ENCODE data around the gene RNH1. TPM values are rescaled to one million over a fixed set of nuclear protein-coding genes. Genes with fewer than 3 reads are reported as not detected.
"Not testable (repeated sequence)": the region's sequence is repeated elsewhere in the genome, so short reads cannot be mapped to it uniquely, and the experiment has no call there.

The RNH1 gene
- total RNA-seq, 1 donor from 2014 or later = 419 TPM

GRCh38 chr11:520428-521176, 13.6 kb upstream of the RNH1 start:
- DNase-seq (ENCODE audit: low read depth) = no peak

DNA sequence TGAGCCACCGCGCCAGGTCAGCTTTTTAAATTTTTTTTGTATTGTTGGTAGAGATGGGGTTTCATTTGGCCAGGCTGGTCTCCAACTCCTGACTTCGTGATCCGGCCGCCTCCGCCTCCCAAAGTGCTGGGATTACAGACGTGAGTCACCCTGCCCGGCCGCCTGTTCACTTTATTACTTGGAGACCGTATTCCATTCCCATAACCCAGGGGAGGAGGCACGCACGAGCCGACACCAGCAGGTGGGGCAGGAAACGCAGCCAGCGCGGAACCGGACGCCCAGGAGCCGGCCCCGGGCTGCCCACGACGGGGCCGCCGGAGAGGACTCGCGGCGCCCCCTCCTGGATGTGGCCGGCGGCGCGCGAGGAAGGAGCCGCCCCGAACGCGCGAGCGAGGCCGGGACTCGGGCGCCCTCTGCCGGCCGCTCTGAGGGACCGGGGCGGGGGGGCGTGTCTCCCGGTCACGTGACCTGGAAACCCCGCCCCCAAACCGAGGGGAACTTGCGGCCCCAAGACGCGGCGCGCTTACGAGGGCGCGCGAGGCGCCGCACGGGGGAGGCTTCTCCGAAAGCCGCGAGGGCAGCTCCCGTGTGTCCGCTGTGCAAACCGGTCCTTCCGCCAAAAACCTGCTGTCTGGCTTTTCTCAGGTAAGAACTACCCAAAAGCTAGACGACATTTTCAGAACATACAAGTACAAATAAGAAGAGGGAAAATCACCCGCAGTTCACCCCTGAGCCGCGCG, 11.6 kb upstream of the RNH1 start:
- peak; percentile 98 for DNase-seq (ENCODE audit: low read depth)

DNA sequence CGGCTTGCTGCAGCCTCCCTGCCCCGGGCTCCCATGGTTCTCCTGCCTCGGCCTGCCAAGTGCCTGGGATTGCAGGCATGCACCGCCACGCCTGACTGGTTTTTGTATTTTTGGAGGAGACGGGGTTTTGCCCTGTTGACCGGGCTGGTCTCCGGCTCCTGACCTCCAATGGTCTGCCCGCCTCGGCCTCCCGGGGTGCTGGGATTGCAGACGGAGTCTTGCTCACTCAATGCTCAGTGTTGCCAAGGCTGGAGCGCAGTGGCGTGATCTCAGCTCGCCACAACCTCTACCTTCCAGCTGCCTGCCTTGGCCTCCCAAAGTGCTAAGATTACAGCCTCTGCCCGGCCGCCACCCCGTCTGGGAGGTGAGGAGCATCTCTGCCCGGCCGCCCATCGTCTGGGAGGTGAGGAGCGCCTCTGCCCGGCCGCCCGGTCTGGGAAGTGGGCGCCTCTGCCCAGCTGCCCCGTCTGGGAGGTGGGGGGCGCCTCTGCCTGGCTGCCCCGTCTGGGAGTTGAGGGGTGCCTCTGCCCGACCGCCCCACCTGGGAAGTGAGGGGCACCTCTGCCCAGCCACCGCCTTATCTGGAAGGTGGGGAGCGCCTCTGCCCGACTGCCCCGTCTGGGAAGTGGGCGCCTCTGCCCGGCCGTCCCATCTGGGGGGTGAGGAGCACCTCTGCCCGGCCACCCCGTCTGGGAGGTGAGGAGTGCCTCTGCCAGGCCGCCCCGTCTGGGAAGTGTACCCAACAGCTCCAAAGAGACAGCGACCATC, 10.1 kb upstream of the RNH1 start:
- DNase-seq (ENCODE audit: low read depth) = not testable (repeated sequence)

GRCh38 chr11:516400-516799, 9.4 kb upstream of the RNH1 start:
- no peak for DNase-seq (ENCODE audit: low read depth)

DNA sequence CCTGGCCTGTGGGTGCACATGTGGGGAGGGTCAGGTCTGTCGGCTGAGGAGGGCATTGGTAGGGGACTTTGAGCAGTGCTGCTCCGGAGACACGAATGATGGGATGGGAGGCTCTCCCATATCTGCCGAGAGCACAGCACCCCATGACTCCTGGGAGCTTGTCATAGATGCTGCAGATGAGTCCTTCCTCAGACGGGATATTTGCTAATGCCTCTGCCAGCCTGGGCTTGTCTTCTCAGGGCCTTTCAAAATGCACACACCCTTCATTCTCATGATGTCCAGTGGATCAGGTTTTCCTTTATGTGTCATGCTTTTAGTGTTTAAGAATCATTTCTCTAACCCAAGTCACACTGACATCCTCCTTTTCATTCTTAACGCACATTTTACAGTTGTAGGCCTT, 8.1 kb upstream of the RNH1 start:
- no peak for DNase-seq (ENCODE audit: low read depth)

DNA sequence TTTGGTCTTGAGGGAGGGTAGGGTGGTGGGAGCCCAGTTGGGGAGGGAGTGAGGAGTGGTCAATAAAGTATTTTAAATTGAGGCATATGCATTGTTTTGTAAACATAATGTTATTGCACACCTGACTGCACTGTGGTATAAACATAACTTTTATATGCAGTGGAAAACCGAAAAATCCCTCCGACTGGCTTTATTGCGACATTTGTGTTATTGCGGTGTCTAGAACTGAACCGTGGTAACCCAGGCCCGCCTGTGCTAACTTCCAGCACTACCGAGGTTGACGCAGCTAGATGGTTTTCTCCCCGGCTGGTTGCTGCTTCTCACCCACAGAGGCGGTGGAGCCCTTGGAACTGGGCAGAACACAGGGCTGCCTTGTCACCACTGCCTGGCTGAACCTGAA, 7.6 kb upstream of the RNH1 start:
- DNase-seq (ENCODE audit: low read depth) = no peak

GRCh38 chr11:512761-513595, 5.9 kb upstream of the RNH1 start:
- no peak for DNase-seq (ENCODE audit: low read depth)

DNA sequence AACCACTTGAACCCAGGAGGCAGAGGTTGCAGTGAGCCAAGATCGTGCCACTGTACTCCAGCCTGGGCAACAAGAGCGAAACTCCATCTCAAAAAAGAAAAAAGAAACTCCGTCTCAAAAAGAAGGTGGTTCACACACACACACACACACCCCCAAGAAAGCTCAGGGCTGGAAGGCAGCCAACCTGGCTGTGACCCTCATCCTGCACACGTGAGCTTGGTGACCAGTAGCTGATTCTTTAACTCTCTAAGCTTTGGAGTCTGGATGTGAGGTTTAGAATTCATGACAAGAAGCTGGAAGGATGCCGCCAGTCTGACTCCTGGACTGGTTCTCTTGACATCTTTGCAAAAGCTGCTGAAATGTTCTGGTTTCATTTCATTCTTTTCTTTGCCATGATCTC, 1.9 kb upstream of the RNH1 start:
- no peak for DNase-seq (ENCODE audit: low read depth)

DNA sequence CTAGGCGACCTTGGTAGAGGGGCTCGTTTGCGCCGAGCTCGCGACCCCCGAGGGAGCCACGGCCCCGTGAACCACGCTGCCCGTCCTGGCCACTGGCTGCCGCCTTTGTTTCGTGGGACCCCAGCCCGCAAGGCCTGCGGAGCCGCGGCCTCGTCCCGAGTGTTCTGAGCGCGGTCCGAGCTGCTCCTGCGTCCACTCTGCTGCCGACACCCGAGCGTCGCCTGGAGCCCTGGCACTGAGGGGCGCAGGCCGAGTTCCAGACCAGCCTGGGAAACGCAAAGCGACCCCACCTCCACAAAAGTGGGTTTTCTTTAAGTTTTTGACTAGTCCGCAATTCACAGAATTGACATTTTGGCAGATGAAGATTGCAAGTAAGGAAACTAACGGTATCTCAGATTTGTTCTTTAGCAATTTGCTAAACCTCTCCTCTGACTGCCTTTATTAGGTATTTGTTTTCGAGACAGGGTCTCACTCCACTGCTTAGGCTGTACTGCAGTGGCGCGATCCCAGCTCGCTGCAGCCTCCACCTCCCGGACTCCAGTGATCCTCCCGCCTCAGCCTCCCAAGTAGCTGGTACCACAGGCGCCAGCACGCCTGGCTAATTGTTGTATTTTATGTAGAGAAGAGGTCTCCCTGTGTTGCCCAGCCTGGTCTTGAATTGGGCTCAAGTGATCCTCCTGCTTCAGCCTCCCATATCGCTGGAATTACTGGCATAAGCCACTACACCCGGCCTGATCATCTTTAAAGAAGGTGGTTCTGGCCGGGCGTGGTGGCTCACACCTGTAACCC, 879 bp upstream of the RNH1 start:
- DNase-seq (ENCODE audit: low read depth) = no peak

DNA sequence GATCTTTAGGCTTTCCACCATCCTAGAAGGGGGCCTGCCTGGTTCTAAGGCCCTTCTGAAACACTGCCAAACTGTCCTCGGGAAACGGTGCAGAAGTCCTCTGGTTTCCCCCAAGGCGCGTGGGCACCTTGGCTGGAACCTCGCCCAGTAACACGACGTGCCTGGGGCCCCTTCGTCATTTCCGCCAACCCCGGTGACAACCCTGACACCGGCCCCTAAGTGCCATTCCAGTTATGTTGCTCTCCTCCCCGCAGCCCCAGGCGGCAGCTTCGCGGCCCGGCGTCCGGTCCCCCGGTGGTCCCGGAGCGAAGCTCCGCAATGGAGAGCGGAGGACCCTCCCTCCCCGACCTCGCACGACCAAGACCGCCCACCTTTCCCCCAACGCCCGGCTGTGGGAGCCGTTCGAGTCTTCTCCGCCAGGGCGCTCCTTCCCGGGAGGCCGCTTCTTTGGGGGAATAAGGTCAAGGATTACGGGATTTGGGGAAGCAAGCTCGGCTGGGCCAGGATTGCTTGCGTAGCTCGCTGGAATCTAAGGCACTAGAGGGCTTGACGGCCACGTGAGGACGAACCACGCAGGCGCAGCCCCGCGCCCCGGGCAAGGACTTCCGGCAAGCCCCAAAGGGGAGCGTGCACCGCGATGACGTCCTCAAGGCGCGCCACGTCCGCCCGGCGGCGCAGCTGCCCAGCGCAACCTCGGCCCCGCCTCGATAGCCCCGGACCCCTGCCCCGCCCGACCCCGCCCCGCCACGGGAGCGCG, 626 bp downstream of the RNH1 start:
- DNase-seq (ENCODE audit: low read depth) = peak; percentile 97

- no peak for DNase-seq (ENCODE audit: low read depth)
These were observed 2.1 kb downstream of the RNH1 start for GRCh38 chr11:504994-505344.

GRCh38 chr11:504053-504993, 2.7 kb downstream of the RNH1 start:
- no peak for DNase-seq (ENCODE audit: low read depth)

DNA sequence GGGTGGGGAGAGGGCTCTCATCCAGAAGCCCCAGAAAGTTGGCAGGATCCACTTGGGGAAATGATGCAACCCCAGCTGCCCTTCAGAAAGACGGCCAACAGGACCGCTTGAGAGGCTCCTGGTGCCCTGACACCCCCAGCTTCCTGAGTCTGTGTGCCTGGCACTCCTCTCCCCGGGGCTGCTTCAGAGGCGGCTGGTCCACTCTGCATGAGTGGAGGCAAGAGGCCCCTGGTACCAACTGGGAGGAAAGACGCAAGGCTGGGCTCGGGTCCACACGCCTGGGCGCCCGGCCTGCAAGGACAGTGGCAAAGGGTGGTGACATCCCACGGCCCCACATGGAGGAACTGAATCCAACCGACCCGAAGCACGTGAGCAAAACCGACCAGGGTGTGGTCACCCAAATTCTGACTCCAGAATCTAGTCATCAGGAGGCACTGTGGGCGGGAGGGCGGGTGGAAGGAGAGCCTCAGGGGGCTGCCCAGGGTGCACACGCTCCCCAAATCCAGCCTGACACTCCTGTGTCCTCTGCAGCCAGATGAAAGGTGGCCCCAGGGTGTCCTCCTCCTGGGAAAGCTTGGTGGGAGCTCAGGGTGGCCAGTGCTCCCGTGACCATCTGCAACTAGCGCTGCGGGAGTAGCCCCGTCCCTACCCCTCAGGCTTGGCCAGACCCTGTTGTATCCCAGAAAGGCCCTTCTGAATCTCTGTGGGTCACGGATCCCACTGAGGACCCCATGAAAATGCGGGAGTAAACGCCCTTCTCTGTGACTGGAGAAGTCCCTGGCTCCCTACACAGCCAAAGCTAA, 3.7 kb downstream of the RNH1 start:
- DNase-seq (ENCODE audit: low read depth) = peak; percentile 74

DNA sequence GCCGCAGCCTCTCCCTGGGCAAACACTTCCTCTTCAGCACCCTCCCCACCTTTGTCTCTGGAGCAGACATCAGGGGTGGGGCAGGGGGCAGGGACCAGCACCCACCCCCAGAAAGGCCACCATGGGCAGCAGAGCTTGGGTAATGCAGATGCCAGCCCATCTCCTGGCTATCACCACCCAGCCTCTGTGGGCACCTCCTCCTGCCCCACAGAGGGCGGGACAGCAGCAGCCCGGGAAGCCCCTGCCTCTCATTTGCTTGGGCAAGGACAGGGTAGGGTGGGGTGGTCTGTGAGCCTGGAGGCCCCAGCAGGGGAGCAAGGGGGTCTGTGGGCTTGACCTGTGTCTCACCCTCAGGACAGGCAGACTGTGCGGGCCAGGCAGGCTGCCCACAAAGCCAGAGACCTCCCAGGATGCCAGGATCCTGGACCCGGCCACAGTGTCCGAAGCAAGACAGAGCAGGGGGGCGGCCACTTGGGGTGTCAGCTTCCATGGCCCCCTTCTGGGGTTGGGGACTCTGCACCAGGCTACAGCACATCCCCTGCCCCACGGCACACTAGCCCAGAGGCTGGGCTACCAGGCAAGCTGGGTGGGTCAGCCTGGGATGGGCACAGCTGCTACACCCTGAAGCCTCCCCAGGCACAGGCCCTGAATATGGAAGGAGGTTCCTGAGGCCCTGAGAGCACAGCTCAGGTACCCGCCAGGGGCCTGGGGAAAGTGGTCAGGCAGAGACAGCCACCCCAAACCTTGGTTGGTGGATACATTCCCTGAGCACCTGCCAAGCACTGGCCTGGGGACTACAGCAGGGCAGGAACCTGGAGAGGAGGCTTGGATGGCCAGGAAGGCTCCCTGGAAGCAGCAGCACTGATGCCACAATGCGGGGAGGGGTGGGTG, 4.5 kb downstream of the RNH1 start:
- no peak for DNase-seq (ENCODE audit: low read depth)

DNA sequence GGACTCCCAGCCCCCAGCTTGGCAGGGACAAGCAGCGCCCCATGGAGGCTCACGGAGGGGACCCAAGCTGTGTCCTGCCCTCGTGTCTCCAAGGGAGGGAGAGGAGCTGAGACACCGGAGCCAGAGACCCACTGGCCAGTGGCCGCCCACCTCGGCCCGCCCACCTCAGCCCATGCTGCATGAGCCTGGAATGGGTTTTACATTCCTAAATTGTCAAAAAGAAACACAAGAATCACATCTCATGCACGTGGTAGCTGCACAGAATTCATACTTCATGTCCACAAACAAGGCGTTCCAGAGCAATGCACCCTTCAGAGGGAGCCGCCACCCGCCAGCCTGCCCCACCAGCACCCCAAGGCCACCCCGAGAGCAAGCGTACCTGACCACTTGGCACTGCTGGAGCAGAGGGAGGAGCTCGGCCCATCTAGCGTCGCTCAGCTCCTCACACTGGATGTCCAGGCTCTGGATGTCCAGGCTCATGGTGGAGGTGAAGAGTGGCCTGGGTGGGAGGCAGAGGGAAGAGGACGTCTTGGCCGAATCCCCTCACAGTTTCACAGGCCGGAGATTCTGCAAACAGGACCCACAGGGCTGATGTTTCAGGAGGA, 5.3 kb downstream of the RNH1 start:
- DNase-seq (ENCODE audit: low read depth) = no peak

- DNase-seq (ENCODE audit: low read depth) = no peak
These were observed 5.9 kb downstream of the RNH1 start for GRCh38 chr11:501001-501682.
